Placental pericyte (primary cell): ENCODE data around the gene ODC1. TPM values are rescaled to one million over a fixed set of nuclear protein-coding genes. Genes with fewer than 3 reads are reported as not detected.
A peak's percentile ranks its signal among the peaks of the same experiment; 100 is the strongest.

Source experiments
- small RNA-seq: library from RNA; depleted of rRNA; stranded (forward); fragments of <200 nt; gene quantifications from one replicate; pipeline ENCODE3, GENCODE V24; 2012; ENCODE audit warnings: low replicate concordance
- total RNA-seq: library from RNA; depleted of rRNA; stranded (reverse); fragments of >200 nt; gene quantifications from 2 replicates; pipeline ENCODE4 v1.2.3, GENCODE V29; 2012

The ODC1 gene
- total RNA-seq: 111 and 216 TPM in 2 replicates

DNA sequence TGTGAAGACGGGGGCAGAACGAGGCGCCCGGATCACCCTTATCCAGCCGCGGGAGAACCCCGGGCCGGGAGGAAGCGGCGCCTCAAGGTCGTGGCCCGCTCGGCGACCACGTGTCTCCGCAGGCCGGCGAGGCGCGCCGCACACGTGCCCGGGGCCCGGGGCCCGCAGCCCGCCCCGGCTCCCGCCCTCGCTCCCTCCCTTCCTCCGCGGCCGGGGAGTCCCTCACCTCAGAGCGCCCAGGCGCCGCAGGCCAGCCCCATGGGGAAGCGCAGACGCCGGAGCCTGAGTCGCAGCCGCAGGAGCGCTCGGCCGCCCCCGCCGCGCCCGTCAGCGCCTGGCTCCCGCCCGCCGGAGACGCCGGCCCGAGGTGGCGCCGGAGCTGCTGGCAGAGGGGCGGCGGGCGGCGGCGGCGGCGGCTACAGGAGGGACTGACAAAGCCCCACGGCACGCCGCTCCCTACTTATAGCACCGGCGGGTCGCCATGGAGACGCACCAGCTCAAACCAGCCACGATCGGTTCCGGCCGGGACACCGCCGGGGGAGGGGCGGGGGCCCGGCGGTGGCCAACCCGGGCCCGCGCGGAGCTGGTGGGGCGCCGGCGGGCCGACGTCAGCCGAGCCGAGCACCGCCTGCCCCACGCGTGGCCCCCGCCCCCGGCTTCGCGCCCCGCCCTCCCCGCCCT, at the start of gene ODC1:
Gene ODC1, minus strand, starts transcription at position 433 of the 681 bp plus-strand sequence. CDS start 3,295 bp downstream, outside the sequence.

Small RNA genes within 50 kb of the gene (small RNA-seq; reads per million reads assigned to genes)
- gene SNORA80B: 67.9 reads per million, percentile 98 among the genes with 10 or more reads in this experiment

Other genes starting within 250 kb of the ODC1 start
- 50.8 and 144 TPM in 2 replicates for gene HPCAL1, start 145.4 kb downstream of the ODC1 start, total RNA-seq
- gene NOL10, start 241.6 kb upstream of the ODC1 start, total RNA-seq: 35.5 and 69.3 TPM in 2 replicates